Ishikawa (cell line): ENCODE measurements around the gene TEX14.

Experiments
- CEBPB ChIP-seq: IDR thresholded peaks from 2 replicates; pipeline ENCODE4 v1.6.1; 2012
- CREB1 ChIP-seq: IDR thresholded peaks from 2 replicates; pipeline ENCODE4 v1.6.1; 2012; ENCODE audit warnings: low read depth
- EGR1 ChIP-seq: IDR thresholded peaks from 2 replicates; pipeline ENCODE4 v1.6.1; 2012
- EP300 ChIP-seq: IDR thresholded peaks from 2 replicates; pipeline ENCODE4 v1.6.1; 2012; ENCODE audit warnings: borderline replicate concordance
- FOXM1 ChIP-seq: IDR thresholded peaks from 2 replicates; pipeline ENCODE4 v1.6.1; 2012; ENCODE audit warnings: low read depth, borderline replicate concordance
- MAX ChIP-seq: IDR thresholded peaks from 2 replicates; pipeline ENCODE4 v1.6.1; 2012
- NFIC ChIP-seq: IDR thresholded peaks from 2 replicates; pipeline ENCODE4 v1.6.1; 2012
- RAD21 ChIP-seq: IDR thresholded peaks from 2 replicates; pipeline ENCODE4 v1.6.1; 2012; ENCODE audit warnings: low read depth
- REST ChIP-seq: IDR thresholded peaks from 2 replicates; pipeline ENCODE4 v1.6.1; 2012; ENCODE audit warnings: low read depth, mild to moderate bottlenecking
- TAF1 ChIP-seq: IDR thresholded peaks from 2 replicates; pipeline ENCODE4 v1.6.1; 2012; ENCODE audit warnings: low read depth, mild to moderate bottlenecking
- TCF12 ChIP-seq: IDR thresholded peaks from 2 replicates; pipeline ENCODE4 v1.6.1; 2012; ENCODE audit warnings: low read depth
- TEAD4 ChIP-seq: IDR thresholded peaks from 2 replicates; pipeline ENCODE4 v1.6.1; 2012
- YY1 ChIP-seq: IDR thresholded peaks from 2 replicates; pipeline ENCODE4 v1.6.1; 2012; ENCODE audit warnings: low read depth
- ZBTB7A ChIP-seq: IDR thresholded peaks from 2 replicates; pipeline ENCODE4 v1.6.1; 2012; ENCODE audit warnings: low read depth
- TF ChIP-seq, protein P1 (sequence below): IDR thresholded peaks from 2 replicates; pipeline ENCODE4 v1.6.1; 2012

TEX14 gene

GRCh38 chr17:58639681-58640080 is 52.2 kb downstream of the TEX14 start:
- TF ChIP-seq TEAD4 = no peak

DNA sequence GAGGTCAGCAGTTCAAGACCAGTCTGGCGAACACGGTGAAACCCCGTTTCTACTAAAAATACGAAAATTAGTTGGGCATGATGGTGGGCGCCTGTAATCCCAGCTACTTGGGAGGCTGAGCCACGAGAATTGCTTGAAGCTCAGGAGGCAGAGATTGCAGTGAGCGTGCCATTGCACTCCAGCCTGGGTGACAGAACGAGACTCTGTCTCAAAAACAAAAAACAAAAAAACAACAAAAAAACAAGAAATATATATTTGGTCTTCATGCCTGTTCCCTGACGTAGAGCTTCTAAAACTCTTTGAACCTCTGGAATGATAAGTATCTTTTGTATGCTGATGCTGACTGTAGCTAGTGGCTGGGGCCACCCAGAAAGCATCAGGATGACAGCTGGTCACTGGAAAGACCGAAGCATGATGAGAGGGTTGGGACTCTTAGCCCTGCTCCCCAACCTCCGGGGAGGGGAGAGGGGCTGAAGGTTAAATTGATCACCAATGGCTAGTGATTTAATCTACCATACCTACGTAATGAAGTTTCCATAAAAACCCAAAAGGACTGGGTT is 54.8 kb downstream of the TEX14 start:
- TF ChIP-seq EP300 = no peak
- no peak for TF ChIP-seq YY1
- no peak for TF ChIP-seq NFIC
- no peak for TF ChIP-seq RAD21
- no peak for TF ChIP-seq CREB1
- TF ChIP-seq CEBPB = no peak
- no peak for TF ChIP-seq EGR1
- TF ChIP-seq FOXM1 = no peak
- TF ChIP-seq ZBTB7A = no peak
- TF ChIP-seq, protein P1, sequence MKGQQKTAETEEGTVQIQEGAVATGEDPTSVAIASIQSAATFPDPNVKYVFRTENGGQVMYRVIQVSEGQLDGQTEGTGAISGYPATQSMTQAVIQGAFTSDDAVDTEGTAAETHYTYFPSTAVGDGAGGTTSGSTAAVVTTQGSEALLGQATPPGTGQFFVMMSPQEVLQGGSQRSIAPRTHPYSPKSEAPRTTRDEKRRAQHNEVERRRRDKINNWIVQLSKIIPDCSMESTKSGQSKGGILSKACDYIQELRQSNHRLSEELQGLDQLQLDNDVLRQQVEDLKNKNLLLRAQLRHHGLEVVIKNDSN = no peak
- no peak for TF ChIP-seq MAX
- TF ChIP-seq TCF12 = no peak
- no peak for TF ChIP-seq TEAD4
- no peak for TF ChIP-seq TAF1
- no peak for TF ChIP-seq REST

DNA sequence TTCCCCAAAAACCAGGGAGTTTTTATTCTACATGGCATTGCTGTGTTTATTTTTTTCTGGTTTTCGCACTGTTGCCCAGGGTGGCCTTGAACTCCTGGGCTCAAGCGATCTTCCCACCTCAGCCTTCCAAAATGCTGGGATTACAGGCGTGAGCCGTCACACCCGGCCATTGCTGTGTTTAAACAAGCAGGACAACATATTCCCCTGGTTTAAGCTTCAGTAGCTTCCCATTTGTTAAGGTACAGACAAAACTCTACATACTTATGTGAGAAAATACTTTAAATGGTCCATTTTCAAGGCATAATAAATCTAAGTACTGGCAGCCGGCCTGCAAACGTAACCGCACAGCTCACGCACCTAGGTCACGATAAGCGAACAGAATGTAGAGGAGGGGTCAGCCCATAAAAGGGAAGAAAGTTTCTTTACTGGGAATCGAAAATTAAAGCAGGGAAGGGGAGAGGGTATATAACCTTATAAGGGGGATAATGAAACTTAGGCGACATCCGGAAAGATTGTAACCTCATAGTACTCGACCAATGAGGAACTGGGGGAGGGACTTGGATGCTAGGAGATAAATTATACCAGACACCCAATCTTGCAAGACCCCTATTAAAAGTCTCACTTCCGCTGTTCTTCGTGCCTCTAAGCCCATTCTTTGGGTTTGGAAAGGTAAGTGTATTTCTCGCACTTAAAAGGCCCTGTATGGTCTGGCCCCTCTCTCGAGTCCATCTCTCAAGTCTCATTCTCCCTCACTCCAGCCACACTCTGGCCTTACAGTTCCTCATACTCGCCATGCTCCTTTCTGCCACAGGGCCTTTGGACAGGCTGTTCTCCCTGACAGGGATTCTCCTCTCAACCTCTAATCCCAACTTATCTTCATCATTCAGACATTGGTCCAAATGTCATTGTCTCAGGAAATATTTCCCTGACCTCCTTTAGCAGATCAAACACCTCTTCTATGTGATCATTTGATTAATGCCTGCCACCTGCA is 59.2 kb downstream of the TEX14 start:
- TF ChIP-seq TCF12 (no peak), FOXM1 (no peak), EP300 (no peak), EGR1 (no peak), YY1 (no peak), ZBTB7A (no peak), MAX (no peak), TAF1 (no peak), TEAD4 (no peak), RAD21 (no peak), NFIC (no peak)
- TF ChIP-seq, protein P1 = no peak

DNA sequence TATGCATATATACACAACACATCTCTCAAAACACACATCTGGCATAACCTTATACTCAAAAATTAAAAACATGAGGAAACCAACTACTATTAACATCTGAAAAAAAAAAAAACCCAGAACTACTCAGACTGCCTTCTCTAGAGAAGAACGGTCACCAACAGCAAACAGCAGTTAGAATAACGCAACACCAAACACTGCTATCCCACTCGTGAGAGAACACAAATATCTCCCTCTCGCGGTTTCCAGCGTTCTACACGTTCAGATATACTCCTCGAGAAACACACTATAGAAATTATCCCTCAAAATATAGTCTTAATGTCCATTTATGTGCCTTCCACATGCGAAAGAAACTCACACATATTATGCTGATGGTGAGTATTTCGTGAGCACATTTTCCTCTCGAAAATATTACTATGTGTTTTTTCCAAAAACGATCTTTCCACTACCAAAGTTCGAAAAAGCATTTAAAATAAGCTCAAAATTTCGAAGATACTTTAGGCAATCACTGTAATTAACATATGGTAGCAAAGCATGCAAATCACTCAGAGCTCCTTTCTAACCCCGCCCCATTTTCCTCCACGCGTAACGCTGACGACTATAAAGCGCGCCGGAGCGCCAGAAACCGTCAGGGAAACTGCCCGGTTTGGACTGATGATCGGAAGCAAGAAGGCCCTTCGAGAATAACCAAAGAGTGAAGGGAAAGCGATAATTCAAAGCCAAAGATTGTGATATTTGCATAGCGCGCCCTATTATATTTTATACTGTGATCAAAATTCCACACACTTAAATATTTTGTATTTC is 60.1 kb downstream of the TEX14 start:
- TF ChIP-seq TAF1 (peak; percentile 55; the same call in 1 of the 2 replicates), CEBPB (peak; percentile 18; the same call in 1 of the 2 replicates), MAX (0 out of 2 replicates have a peak, but pooled peaks have one; percentile 39), EP300 (peak; percentile 53; the same call in 1 of the 2 replicates), REST (no peak), FOXM1 (peak; percentile 53; the same call in 1 of the 2 replicates), TEAD4 (peak; percentile 56; the same call in 1 of the 2 replicates), TCF12 (peak; percentile 83), NFIC (0 out of 2 replicates have a peak, but pooled peaks have one; percentile 37), RAD21 (no peak; the same call in 1 of the 2 replicates), CREB1 (peak; percentile 95)
- TF ChIP-seq, protein P1 = no peak
